Epithelial cell of proximal tubule (primary cell): ENCODE results near the gene ROBO2. TPM values are rescaled to one million over a fixed set of nuclear protein-coding genes. Genes with fewer than 3 reads are reported as not detected.

Experiments
- DNase-seq: peaks from one replicate; pipeline ENCODE4 v3.0.0-alpha.2; 2011; ENCODE audit warnings: low read depth
- H3K4me3 ChIP-seq: 2 replicates; pipeline ENCODE4 v1.5.1; 2011; ENCODE audit warnings: low read depth, mild to moderate bottlenecking, low read length
- total RNA-seq: library from RNA; depleted of rRNA; stranded (reverse); fragments of >200 nt; gene quantifications from 2 replicates; pipeline ENCODE4 v1.2.3, GENCODE V29; 2015
- TF ChIP-seq, protein P1 (sequence below): conservative IDR thresholded peaks from 2 replicates; pipeline ENCODE4 v1.5.1; 2012; ENCODE audit warnings: low read depth, mild to moderate bottlenecking, low read length

The ROBO2 gene
- total RNA-seq, 1 donor from 2014 or later: 0.52 TPM

DNA sequence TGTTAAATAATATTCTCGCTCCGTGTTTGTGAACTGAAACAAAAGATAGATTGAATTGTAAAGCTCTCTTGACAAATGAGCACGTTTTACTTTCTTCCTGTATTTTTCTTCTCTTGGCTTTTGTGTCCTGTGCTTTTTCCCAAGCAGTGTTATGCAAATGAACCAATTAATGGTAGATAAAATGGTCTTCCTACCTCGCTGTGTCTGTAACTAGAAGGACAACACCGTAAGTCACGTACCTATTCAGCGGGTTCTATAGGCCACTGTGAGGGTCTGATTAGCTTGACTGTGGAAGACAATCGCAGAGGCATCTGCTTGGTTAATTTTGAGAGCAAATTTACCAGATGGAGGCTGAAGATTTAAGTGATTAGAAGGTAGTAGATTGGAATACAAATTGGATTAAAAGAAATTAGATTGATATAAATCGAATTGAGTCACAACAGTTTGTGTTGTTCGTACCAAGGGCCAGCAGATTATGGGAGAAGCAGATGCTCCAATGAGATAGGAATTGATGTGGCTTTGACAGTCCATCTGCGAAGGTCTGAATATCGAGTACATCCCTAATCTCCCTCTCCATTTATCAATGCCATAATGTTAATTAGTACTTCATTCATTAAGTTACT lies 40.2 kb downstream of the ROBO2 start:
- TF ChIP-seq, protein P1, sequence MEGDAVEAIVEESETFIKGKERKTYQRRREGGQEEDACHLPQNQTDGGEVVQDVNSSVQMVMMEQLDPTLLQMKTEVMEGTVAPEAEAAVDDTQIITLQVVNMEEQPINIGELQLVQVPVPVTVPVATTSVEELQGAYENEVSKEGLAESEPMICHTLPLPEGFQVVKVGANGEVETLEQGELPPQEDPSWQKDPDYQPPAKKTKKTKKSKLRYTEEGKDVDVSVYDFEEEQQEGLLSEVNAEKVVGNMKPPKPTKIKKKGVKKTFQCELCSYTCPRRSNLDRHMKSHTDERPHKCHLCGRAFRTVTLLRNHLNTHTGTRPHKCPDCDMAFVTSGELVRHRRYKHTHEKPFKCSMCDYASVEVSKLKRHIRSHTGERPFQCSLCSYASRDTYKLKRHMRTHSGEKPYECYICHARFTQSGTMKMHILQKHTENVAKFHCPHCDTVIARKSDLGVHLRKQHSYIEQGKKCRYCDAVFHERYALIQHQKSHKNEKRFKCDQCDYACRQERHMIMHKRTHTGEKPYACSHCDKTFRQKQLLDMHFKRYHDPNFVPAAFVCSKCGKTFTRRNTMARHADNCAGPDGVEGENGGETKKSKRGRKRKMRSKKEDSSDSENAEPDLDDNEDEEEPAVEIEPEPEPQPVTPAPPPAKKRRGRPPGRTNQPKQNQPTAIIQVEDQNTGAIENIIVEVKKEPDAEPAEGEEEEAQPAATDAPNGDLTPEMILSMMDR: no peak
- DNase-seq: no peak
- no peak overlapping the region for H3K4me3 ChIP-seq

DNA sequence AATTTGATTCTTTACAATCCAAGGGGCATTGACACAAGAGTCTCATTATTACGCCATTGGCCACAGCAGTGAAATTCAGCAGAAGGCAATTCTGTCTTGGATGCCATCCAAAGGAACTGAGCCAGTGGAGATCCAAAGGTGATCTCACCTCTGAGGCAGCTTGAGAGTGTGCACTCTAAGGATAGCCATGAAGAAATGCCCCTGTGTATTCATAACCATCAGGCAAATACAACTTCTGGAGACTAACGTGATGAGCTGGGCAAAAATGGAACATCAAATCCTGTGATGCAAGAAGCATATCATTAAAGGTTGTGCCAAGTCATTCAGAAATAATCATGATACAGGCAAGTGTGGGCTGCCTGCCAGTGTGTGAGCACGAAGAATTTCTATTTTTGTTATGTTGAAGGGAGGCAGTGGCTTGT lies 41.4 kb downstream of the ROBO2 start:
- peak; percentile 89 for DNase-seq

DNA sequence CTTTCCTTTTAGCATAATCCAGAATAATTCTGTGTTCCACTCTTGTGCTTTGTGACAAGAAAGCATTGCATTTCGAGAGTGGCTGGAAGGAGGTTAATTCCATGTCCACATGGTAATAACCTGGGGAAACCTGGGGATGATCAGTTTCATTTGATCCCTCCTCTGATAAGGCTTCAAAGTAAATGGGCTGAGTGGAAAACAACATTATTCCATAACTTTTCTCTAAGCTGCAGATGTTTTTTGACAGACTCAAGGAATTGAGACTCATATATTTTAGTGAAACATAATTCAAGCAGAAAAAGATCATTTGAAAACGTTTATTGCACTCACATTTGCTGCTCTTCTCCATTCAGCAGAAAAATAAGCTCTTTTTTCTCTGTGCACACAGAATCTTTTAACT lies 44.6 kb downstream of the ROBO2 start:
- no peak overlapping the region for H3K4me3 ChIP-seq
- no peak for DNase-seq
- TF ChIP-seq, protein P1: no peak

More for the DNA sequence above, 41.4 kb downstream of the ROBO2 start:
- TF ChIP-seq, protein P1: no peak
- no peak overlapping the region for H3K4me3 ChIP-seq

DNA sequence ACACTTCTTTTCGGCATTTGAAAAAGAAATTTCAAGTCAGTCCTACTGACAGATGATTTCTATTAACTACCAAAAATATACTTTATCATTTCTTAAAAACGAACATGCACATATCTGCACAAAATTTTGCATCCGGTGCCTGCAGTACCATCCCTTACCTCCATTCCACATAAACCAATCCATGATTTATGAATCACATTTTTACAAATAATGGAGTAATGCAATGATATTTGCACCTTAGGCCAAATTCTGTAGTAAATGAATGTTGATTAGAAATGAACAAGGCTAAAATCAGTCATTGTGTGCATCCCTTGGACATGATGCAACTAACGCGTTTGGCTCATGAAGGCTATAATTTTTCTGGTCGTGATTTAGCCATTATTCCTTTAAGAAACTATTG lies 46.5 kb downstream of the ROBO2 start:
- no peak for DNase-seq
- TF ChIP-seq, protein P1: no peak
- H3K4me3 ChIP-seq: no peak overlapping the region

DNA sequence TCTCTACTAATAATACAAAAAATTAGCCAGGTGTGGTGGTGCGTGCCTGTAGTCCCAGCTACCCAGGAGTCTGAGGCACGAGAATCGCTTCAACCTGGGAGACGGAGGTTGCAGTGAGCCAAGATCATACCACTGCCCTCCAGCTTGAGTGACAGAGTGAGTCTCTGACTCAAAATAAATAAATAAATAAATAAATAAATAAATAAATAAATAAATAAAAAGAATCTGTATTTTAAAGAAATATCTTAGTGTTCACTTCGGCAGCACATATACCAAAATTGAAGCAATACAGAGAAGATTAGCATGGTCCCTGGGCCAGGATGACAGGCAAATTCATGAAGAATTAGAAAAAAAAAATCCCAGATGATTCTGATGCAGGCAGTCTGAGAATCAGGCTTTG lies 51.9 kb downstream of the ROBO2 start:
- no peak for DNase-seq
- TF ChIP-seq, protein P1: no peak
- H3K4me3 ChIP-seq: no peak overlapping the region

DNA sequence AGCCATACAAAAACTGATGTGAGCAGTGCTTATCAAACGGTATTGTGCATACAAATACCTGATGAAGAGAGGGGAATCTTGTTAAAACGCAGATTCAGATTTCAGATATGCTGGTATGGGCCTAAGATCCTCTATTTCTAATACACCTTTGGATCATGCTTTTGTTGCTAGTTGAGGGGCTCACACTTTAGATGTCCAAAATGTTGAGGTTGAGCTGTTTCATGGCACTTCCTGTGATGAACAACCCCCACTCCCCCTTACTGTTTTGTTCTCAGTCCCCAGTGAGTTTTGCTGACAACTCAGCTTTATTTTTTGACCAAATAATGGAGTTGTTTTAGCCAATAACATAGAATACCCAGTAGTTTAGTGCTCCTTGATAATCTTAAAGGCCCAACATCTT lies 53.2 kb downstream of the ROBO2 start:
- TF ChIP-seq, protein P1: no peak
- H3K4me3 ChIP-seq: no peak overlapping the region
- no peak for DNase-seq

DNA sequence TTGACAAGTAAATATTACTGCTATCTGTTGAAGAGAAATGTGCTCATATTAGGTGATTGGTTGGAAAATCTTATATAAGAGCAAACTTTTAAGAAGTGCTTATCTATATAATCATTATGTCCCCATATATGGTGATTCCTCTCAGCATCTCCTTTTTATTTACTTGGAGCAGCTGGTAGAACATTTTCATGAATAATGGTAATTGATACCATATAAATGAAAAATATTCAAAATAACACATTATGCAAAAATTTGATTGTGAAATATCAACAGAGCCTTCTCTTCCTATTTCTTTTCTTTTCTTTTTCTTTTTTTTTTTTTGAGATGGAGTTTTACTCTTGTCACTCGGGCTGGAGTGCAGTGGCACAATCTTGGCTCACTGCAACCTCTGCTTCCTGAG lies 56.2 kb downstream of the ROBO2 start:
- TF ChIP-seq, protein P1: no peak
- no peak overlapping the region for H3K4me3 ChIP-seq
- DNase-seq: no peak
